Measurements from ENCODE around the gene FAM187B. TPM values are rescaled to one million over a fixed set of nuclear protein-coding genes. Genes with fewer than 3 reads are reported as not detected.
A peak's percentile ranks its signal among the peaks of the same experiment; 100 is the strongest.

FAM187B gene
- total RNA-seq, 6 experiments from 2014 or later = not detected

DNA sequence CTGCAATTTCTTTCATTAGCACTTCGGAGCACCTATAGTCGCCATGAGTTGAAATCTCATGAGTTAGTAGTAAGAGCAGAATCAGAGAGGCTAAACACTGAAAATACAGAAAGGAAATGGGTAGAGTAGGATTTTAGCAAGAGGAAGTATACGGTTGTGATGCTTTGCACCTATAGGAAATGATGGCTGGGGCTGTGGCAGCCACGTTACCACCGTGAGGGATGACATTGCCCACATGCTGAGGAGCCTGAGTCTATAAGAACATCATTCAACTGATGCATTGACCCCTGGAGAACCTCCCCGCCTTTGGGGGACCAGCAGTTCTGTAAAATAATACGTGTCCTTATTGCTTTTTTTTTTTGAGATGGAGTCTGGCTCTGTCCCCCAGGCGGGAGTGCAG is 20.4 kb downstream of the FAM187B start:
- WGBS (ENCODE audit: insufficient coverage, low coverage, low lambda C conversion rate, missing lambda C conversion rate) = 57% methylated on average over 4 of the region's 8 CpGs
- Histone ChIP-seq H3K27ac (no peak overlapping the region), H3K27me3 (no peaks in the 10 kb centered on the region), H3K36me3 (no peaks in the 10 kb centered on the region), H3K4me1 (no peaks in the 10 kb centered on the region), H3K9me3 (no peaks in the 10 kb centered on the region), H3K4me3 (no peak overlapping the region)
- TF ChIP-seq POLR2A (IDR thresholded peaks at IDR 0.05) = no peak
- TF ChIP-seq, protein P1, sequence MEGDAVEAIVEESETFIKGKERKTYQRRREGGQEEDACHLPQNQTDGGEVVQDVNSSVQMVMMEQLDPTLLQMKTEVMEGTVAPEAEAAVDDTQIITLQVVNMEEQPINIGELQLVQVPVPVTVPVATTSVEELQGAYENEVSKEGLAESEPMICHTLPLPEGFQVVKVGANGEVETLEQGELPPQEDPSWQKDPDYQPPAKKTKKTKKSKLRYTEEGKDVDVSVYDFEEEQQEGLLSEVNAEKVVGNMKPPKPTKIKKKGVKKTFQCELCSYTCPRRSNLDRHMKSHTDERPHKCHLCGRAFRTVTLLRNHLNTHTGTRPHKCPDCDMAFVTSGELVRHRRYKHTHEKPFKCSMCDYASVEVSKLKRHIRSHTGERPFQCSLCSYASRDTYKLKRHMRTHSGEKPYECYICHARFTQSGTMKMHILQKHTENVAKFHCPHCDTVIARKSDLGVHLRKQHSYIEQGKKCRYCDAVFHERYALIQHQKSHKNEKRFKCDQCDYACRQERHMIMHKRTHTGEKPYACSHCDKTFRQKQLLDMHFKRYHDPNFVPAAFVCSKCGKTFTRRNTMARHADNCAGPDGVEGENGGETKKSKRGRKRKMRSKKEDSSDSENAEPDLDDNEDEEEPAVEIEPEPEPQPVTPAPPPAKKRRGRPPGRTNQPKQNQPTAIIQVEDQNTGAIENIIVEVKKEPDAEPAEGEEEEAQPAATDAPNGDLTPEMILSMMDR (IDR thresholded peaks at IDR 0.05) = no peak
- intact Hi-C loops (cut with DNase I) = no loop called here
- no peak for ATAC-seq
- DNase-seq = peak in 1 of 3 donors; percentile 16

- H3K9me3 ChIP-seq = no peaks in the 10 kb centered on the region
- DNase-seq (no peak), ATAC-seq (no peak)
- TF ChIP-seq, protein P1 (IDR thresholded peaks at IDR 0.05) = no peak
- no peak for TF ChIP-seq POLR2A (IDR thresholded peaks at IDR 0.05)
- H3K27ac ChIP-seq = no peak overlapping the region
- no peaks in the 10 kb centered on the region for H3K4me1 ChIP-seq
- no peaks in the 10 kb centered on the region for H3K36me3 ChIP-seq
- H3K4me3 ChIP-seq = no peak overlapping the region
- H3K27me3 ChIP-seq = no peaks in the 10 kb centered on the region
- 80% methylated on average over 7 of the region's 8 CpGs for WGBS (ENCODE audit: insufficient coverage, low coverage, low lambda C conversion rate, missing lambda C conversion rate)
- intact Hi-C loops (cut with DNase I) = no loop called here
Observed at GRCh38 chr19:35207391-35207871, 21.1 kb downstream of the FAM187B start.

DNA sequence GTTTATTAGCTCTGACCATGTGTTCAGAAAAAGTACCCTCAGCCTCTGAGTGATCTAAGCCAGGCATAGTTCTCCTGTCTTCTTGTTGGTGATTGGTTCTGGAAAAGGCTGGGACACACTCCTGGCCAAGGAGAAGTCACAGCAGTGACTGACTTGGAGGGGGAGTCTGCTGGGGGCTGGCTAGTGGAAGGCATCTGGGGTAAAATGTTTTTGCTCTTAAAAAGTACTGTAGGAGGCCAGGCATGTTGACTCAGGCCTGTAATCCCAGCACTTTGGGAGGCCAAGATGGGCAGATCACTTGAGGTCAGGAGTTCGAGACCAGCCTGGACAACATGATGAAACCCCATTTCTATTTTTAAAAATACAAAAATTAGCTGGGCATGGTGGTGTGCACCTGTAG is 21.7 kb downstream of the FAM187B start:
- no peaks in the 10 kb centered on the region for H3K27me3 ChIP-seq
- H3K9me3 ChIP-seq = no peaks in the 10 kb centered on the region
- ATAC-seq (no peak), DNase-seq (peak in 1 of 3 donors; percentile 5)
- intact Hi-C loops (cut with DNase I) = no loop called here
- no peak overlapping the region for H3K27ac ChIP-seq
- H3K36me3 ChIP-seq = no peaks in the 10 kb centered on the region
- 90% methylated on average over 1 of the region's 1 CpG for WGBS (ENCODE audit: insufficient coverage, low coverage, low lambda C conversion rate, missing lambda C conversion rate)
- no peaks in the 10 kb centered on the region for H3K4me1 ChIP-seq
- TF ChIP-seq POLR2A (IDR thresholded peaks at IDR 0.05) = no peak
- TF ChIP-seq, protein P1 (IDR thresholded peaks at IDR 0.05) = no peak
- no peak overlapping the region for H3K4me3 ChIP-seq

- H3K4me3 ChIP-seq = no peak overlapping the region
- no peaks in the 10 kb centered on the region for H3K27me3 ChIP-seq
- ATAC-seq (no peak), DNase-seq (peak in 1 of 3 donors; percentile 5)
- no peak for TF ChIP-seq POLR2A (IDR thresholded peaks at IDR 0.05)
- TF ChIP-seq, protein P1 (IDR thresholded peaks at IDR 0.05) = no peak
- intact Hi-C loops (cut with DNase I) = no loop called here
- no peaks in the 10 kb centered on the region for H3K36me3 ChIP-seq
- no peaks in the 10 kb centered on the region for H3K4me1 ChIP-seq
- no peak overlapping the region for H3K27ac ChIP-seq
- 62% methylated on average over 5 of the region's 5 CpGs for WGBS (ENCODE audit: insufficient coverage, low coverage, low lambda C conversion rate, missing lambda C conversion rate)
- H3K9me3 ChIP-seq = no peaks in the 10 kb centered on the region
Observed at GRCh38 chr19:35206379-35206778, 22.2 kb downstream of the FAM187B start.

All from right lobe of liver (tissue), 6 donors.